ENCODE data around the gene POLR3H.
"Not testable (repeated sequence)": the region's sequence is repeated elsewhere in the genome, so short reads cannot be mapped to it uniquely, and the experiment has no call there.

POLR3H gene, protein sequence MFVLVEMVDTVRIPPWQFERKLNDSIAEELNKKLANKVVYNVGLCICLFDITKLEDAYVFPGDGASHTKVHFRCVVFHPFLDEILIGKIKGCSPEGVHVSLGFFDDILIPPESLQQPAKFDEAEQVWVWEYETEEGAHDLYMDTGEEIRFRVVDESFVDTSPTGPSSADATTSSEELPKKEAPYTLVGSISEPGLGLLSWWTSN

GRCh38 chr22:41543854-41544670, at the start of gene POLR3H:
TSS of gene POLR3H (minus strand) at chr22:41544470. CDS start at chr22:41544101, 369 bp downstream.
- Mint-ChIP-seq H3K4me1 (peaks cover 42% of the 10 kb centered on the region), H3K4me3 (peak within 1 kb of the TSS; percentile 95), H3K27ac (peak within 1 kb of the TSS; percentile 99), H3K36me3 (peaks cover 7% of the 10 kb centered on the region), H3K9me3 (no peaks in the 10 kb centered on the region), H3K27me3 (no peaks in the 10 kb centered on the region)

- not testable (repeated sequence) for H3K4me3 Mint-ChIP-seq, H3K9me3 Mint-ChIP-seq, H3K36me3 Mint-ChIP-seq, H3K27ac Mint-ChIP-seq, H3K27me3 Mint-ChIP-seq
- peaks cover 14% of the 10 kb centered on the region for H3K4me1 Mint-ChIP-seq
Measured at GRCh38 chr22:41593336-41593960, 49.2 kb upstream of the POLR3H start.

GRCh38 chr22:41589391-41590241, 45.3 kb upstream of the POLR3H start, which contains the start of gene PMM1:
TSS of gene PMM1 (minus strand) at chr22:41589840. CDS start at chr22:41589805, 35 bp downstream.
- Mint-ChIP-seq H3K9me3 (no peaks in the 10 kb centered on the region), H3K4me3 (peak within 1 kb of the TSS; percentile 95), H3K27me3 (no peaks in the 10 kb centered on the region), H3K36me3 (no peaks in the 10 kb centered on the region), H3K27ac (peak within 1 kb of the TSS; percentile 70), H3K4me1 (peaks cover 24% of the 10 kb centered on the region)

DNA sequence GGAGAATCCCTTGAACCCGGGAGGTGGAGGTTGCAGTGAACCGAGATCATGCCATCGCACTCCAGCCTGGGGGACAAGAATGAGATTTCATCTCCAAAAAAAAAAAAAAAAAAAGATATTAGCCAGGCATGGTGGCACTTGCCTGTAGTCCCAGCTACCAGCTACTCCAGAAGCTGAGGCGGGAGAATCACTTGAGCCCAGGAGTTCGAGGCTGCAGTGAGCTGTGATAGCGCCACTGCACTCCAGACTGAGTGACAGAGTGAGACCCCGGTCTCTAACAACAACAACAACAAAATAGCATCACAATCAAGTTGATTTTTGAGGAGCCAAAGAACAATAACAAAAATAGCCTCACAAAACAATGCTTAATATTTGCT, 43.1 kb upstream of the POLR3H start:
- peak overlapping the region; percentile 11 for H3K4me3 Mint-ChIP-seq
- H3K36me3 Mint-ChIP-seq: peaks cover 2% of the 10 kb centered on the region
- H3K4me1 Mint-ChIP-seq: peaks cover 24% of the 10 kb centered on the region
- no peaks in the 10 kb centered on the region for H3K9me3 Mint-ChIP-seq
- no peak overlapping the region for H3K27ac Mint-ChIP-seq
- no peaks in the 10 kb centered on the region for H3K27me3 Mint-ChIP-seq

DNA sequence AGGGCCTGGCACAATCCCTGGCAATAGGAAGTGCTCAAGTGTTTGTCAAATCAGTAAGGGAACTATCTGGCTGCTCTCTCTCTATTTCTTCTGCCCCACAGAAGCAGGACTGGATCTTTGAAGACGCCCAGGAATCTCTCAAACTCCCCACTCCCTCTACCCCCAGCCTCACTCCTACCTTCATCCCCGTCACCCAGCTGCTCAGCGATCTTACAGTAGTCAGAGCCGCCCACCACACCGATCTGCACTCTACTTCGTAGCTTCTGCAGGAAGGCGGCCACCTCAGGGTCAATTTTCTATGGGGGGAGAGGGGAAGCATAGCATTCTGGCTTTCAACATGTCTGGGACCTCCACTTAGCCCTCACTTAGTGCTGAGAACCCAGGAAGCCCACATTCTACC, 41.6 kb upstream of the POLR3H start:
- Mint-ChIP-seq H3K27me3 (no peaks in the 10 kb centered on the region), H3K9me3 (no peaks in the 10 kb centered on the region), H3K27ac (no peak overlapping the region), H3K4me1 (peaks cover 24% of the 10 kb centered on the region), H3K36me3 (peaks cover 2% of the 10 kb centered on the region), H3K4me3 (no peak overlapping the region)

GRCh38 chr22:41584881-41585280, 40.6 kb upstream of the POLR3H start:
- no peaks in the 10 kb centered on the region for H3K27me3 Mint-ChIP-seq

DNA sequence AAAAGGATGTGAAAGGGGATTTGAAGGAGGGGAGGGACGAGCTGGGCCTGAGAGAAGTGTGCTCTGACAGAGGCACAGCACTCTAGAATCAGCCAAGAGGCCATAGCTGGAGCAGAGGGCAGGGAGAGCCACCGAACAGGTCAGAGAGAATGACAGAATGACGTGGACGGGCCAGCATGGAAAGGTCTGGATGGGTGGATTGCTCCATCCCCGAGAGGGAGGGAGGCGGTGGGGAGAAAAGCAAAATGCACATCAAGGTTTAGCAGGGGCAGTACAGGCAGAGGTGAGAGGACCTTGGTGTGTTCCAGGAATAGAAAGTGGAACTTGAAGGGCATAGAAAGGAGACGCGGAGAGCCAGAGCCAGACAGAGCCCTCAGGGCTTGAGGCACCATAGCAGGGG, 38.4 kb upstream of the POLR3H start:
- peaks cover 4% of the 10 kb centered on the region for H3K4me1 Mint-ChIP-seq
- H3K27me3 Mint-ChIP-seq: no peaks in the 10 kb centered on the region
- peaks cover 5% of the 10 kb centered on the region for H3K36me3 Mint-ChIP-seq
- no peak overlapping the region for H3K27ac Mint-ChIP-seq
- no peaks in the 10 kb centered on the region for H3K9me3 Mint-ChIP-seq
- no peak overlapping the region for H3K4me3 Mint-ChIP-seq

More at GRCh38 chr22:41584881-41585280, 40.6 kb upstream of the POLR3H start:
- Mint-ChIP-seq H3K27ac (no peak overlapping the region), H3K9me3 (no peaks in the 10 kb centered on the region), H3K4me1 (peaks cover 24% of the 10 kb centered on the region), H3K4me3 (no peak overlapping the region), H3K36me3 (peaks cover 2% of the 10 kb centered on the region)

GRCh38 chr22:41579997-41580355, 35.7 kb upstream of the POLR3H start:
- Mint-ChIP-seq H3K9me3 (no peaks in the 10 kb centered on the region), H3K4me1 (no peaks in the 10 kb centered on the region), H3K36me3 (peaks cover 5% of the 10 kb centered on the region), H3K27me3 (no peaks in the 10 kb centered on the region), H3K4me3 (no peak overlapping the region), H3K27ac (no peak overlapping the region)

DNA sequence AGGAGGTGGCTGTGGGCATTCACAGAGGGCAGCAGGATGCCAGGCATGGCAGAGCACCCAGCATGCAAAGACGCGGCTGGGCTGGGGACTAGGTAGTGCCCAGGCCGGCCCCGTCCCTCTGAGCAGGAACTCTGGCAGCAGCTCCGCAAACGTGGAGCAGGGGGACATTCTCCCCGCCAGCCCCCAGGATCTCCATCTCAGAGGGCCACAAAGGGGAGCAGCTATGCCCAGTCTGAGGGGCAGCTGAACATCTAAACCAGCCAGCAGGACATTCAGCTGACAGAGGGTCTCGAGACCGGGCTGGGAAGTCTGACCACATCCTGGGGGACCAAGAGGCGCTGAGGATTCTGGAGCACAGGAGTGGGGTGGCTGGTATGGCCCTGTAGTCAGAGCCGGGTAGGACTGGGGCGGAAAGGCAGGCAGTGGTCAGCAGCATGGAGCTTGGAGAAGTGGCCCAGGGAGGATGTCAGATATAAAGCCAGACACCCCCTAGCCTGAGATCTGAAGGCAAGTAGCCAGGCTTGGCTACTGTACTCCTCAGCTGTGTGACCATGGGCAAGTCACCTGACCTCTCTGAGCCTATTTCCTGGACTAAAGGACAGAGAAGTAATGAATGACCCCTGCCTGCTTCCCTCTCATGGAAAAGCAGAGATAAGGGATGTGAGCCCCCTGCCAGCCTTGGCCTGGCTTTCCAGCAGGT, 35.2 kb upstream of the POLR3H start:
- no peaks in the 10 kb centered on the region for H3K4me1 Mint-ChIP-seq
- H3K4me3 Mint-ChIP-seq: no peak overlapping the region
- H3K36me3 Mint-ChIP-seq: peaks cover 5% of the 10 kb centered on the region
- no peaks in the 10 kb centered on the region for H3K9me3 Mint-ChIP-seq
- H3K27ac Mint-ChIP-seq: no peak overlapping the region
- no peaks in the 10 kb centered on the region for H3K27me3 Mint-ChIP-seq

GRCh38 chr22:41578818-41579217, 34.5 kb upstream of the POLR3H start:
- Mint-ChIP-seq H3K36me3 (peaks cover 5% of the 10 kb centered on the region), H3K27ac (no peak overlapping the region), H3K4me1 (no peaks in the 10 kb centered on the region), H3K9me3 (no peaks in the 10 kb centered on the region), H3K4me3 (no peak overlapping the region), H3K27me3 (no peaks in the 10 kb centered on the region)

DNA sequence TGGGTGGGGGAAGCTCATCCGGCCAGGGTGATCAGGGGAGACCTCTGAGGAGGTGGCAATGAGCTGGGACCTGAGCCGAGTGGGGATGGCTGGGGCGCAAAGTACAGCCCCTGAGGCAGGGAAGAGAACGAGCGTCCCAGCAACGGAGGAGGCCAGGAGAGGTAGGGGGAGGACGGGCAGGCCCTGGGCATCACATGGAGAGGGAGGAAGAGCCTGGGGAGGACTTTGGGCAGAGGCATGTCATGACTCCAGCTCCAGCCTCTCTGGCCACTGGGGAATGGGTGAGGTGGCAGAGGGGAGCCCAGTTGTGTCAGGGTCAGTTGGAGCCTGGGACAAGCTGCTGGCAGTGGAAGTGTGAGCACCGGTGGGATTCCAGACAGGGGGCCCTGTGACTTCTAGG, 33.8 kb upstream of the POLR3H start:
- no peak overlapping the region for H3K4me3 Mint-ChIP-seq
- no peaks in the 10 kb centered on the region for H3K4me1 Mint-ChIP-seq
- no peaks in the 10 kb centered on the region for H3K27me3 Mint-ChIP-seq
- H3K9me3 Mint-ChIP-seq: no peaks in the 10 kb centered on the region
- H3K27ac Mint-ChIP-seq: no peak overlapping the region
- H3K36me3 Mint-ChIP-seq: peaks cover 5% of the 10 kb centered on the region

DNA sequence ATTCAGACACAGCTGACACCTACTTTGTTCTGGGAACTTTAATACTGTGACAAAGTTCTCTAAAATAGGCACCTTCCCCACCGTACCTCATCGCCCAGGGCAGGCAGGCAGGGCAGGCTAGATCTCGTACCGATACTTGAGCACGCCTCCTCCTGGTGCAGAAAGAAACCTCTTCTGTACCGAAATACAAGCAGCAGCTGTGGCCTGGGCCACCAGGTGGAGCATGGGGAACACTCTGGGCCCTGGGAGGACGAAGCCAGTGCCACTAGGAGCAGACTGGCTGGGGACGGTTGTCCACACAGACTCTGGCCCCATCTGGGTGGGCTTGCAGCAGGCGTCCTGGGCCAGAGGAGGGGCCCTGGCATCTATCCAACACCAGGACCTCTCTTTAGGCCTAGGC, 32.6 kb upstream of the POLR3H start:
- Mint-ChIP-seq H3K4me1 (no peaks in the 10 kb centered on the region), H3K36me3 (peaks cover 3% of the 10 kb centered on the region), H3K27me3 (no peaks in the 10 kb centered on the region), H3K4me3 (no peak overlapping the region), H3K9me3 (no peaks in the 10 kb centered on the region), H3K27ac (no peak overlapping the region)

DNA sequence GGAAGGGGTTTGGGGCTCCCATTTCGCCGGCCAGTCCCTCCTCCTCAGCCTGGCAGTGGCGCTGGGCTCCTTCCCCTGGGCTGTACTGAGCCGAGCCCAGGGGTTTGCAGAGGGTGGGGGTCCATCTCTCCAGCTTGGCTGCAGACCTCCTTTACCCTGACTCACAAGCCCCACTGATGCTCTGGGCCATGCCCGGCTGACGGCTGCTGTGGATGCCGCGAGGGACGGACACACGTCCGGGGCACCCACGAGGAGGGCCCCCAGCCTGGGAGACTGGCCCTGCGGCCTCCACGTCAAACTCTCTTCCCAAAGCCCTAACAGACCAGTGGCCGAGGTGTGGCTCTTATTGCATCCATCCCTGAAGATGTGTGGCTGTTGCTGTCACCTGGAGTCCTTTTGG, 31.3 kb upstream of the POLR3H start:
- H3K4me1 Mint-ChIP-seq: no peaks in the 10 kb centered on the region
- H3K27me3 Mint-ChIP-seq: no peaks in the 10 kb centered on the region
- no peak overlapping the region for H3K27ac Mint-ChIP-seq
- no peaks in the 10 kb centered on the region for H3K9me3 Mint-ChIP-seq
- peaks cover 3% of the 10 kb centered on the region for H3K36me3 Mint-ChIP-seq
- no peak overlapping the region for H3K4me3 Mint-ChIP-seq

DNA sequence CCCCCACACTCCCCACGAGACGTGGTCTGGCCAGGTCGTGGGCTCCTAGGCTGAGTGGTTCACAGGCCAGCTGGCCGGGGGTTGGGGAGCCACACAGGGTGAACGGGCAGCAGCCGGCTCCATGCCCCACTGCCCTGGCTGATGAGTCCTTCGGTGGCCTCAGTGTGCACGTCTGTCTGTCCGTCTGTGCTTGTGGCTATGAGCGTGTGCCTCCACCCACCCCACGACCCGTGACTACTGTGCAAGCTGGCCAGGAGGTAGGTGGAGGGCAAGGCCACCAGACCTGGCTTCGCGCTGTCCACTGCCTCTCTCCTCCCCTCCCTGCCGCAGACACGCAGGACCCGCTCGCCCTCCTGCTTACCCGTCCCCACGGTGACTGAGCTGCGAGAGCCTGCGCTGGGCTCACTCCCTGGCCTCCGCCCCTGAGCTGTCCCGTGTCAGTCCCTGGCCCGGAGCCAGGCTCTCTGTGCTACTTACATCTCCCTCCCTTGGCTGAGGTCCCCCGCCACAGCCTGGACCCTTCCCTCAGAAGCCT, 30.6 kb upstream of the POLR3H start:
- H3K27me3 Mint-ChIP-seq: no peaks in the 10 kb centered on the region
- no peaks in the 10 kb centered on the region for H3K9me3 Mint-ChIP-seq
- no peaks in the 10 kb centered on the region for H3K4me1 Mint-ChIP-seq
- peaks cover 3% of the 10 kb centered on the region for H3K36me3 Mint-ChIP-seq
- no peak overlapping the region for H3K27ac Mint-ChIP-seq
- no peak overlapping the region for H3K4me3 Mint-ChIP-seq

GRCh38 chr22:41573677-41574076, 29.4 kb upstream of the POLR3H start:
- H3K36me3 Mint-ChIP-seq: peaks cover 3% of the 10 kb centered on the region
- no peaks in the 10 kb centered on the region for H3K4me1 Mint-ChIP-seq
- no peak overlapping the region for H3K27ac Mint-ChIP-seq
- H3K9me3 Mint-ChIP-seq: no peaks in the 10 kb centered on the region
- H3K4me3 Mint-ChIP-seq: no peak overlapping the region
- H3K27me3 Mint-ChIP-seq: no peaks in the 10 kb centered on the region
